K562 (cell line): Measurements from ENCODE around the gene VSTM2B. TPM values are rescaled to one million over a fixed set of nuclear protein-coding genes. Genes with fewer than 3 reads are reported as not detected.

ENCODE experiments used
- ATAC-seq: fragments of 200-7000 bp; cut with Tn5 transposase; 3 replicates; pipeline ENCODE4 v1.9.1; 2020; ENCODE audit warnings: moderate library complexity
- BruUV-seq: library from RNA; stranded (reverse); fragments of 400-500 nt; replicated peaks from 2 replicates; lab custom pipeline; 2021; lab: Mats Ljungman, UMichigan
- CTCF ChIA-PET: fragments of 300-600 bp; formaldehyde crosslinking; extraction: SDS; loops from one replicate; lab custom pipeline; 2021; ENCODE audit warnings: low intra/inter-chr PET ratio; lab: Yijun Ruan, JAX
- POLR2A ChIA-PET: fragments of 300-600, 350-650 bp; sonication (Branson Sonifier 250); formaldehyde crosslinking; extraction: SDS; loops from one replicate; lab custom pipeline; 2021; ENCODE audit warnings: antibody characterized with exemption, inconsistent platforms; lab: Yijun Ruan, JAX
- DNase-seq, 4 experiments: peaks; one replicate each; pipeline versions ENCODE4 v3.0.0 to v3.0.0-alpha.2; 2011 to 2018; ENCODE audit warnings: low spot score in 3 of 4, mixed read lengths in 3 of 4; ENCODE audit errors: extremely low read depth in 1 of 4
- FAIRE-seq: peaks from 2 replicates; lab custom pipeline; 2011; peaks lifted over from hg19 to GRCh38; lab: Jason Lieb, UNC
- H2AFZ ChIP-seq: 2 replicates; pipeline ENCODE4 v1.6.0; 2011; ENCODE audit warnings: low read depth, low read length, control low read depth, inconsistent platforms
- H3K27ac ChIP-seq: fragments of 200-600 bp; 3 replicates; pipeline ENCODE4 v1.8.0; 2011; ENCODE audit warnings: low read depth, mild to moderate bottlenecking, control low read depth, inconsistent platforms, low read length, moderate library complexity, mixed read lengths; ENCODE audit errors: extremely low read depth
- H3K27me3 ChIP-seq, 2 experiments: fragments of 300-600 bp in 1 of 2; 2 replicates in 1 of 2; 3 replicates in 1 of 2; pipeline versions ENCODE4 v1.6.0 to v1.8.0; 2011; ENCODE audit warnings: inconsistent platforms in 2 of 2, low read length in 2 of 2, mild to moderate bottlenecking in 1 of 2, mixed read lengths in 1 of 2, moderate library complexity in 1 of 2; ENCODE audit not compliant: control insufficient read depth in 2 of 2, insufficient read depth in 2 of 2
- H3K36me3 ChIP-seq: fragments of 300-600 bp; 3 replicates; pipeline ENCODE4 v1.8.0; 2011; ENCODE audit warnings: mild to moderate bottlenecking, low read length, inconsistent platforms; ENCODE audit not compliant: control insufficient read depth, insufficient read depth
- H3K4me1 ChIP-seq, 2 experiments: fragments of 200-600 bp in 1 of 2; replicated peaks in 1 of 2; 2 replicates in 1 of 2; 3 replicates in 1 of 2; pipeline versions ENCODE4 v1.5.1 to v1.8.0; 2011; ENCODE audit warnings: inconsistent platforms in 2 of 2, low read length in 2 of 2, mild to moderate bottlenecking in 1 of 2, mixed read lengths in 1 of 2, moderate library complexity in 1 of 2; ENCODE audit not compliant: control insufficient read depth in 2 of 2, insufficient read depth in 2 of 2
- H3K4me2 ChIP-seq: 2 replicates; pipeline ENCODE4 v1.6.1; 2011; ENCODE audit warnings: low read length, control low read depth, inconsistent platforms, mixed read lengths; ENCODE audit not compliant: insufficient read depth
- H3K4me3 ChIP-seq: fragments of 200-600 bp; sonication (generic), shearing (Covaris generic); 2 replicates; pipeline ENCODE4 v1.5.1; 2016; ENCODE audit warnings: control low read depth, inconsistent platforms
- H3K79me2 ChIP-seq: fragments of 200-600 bp; 3 replicates; pipeline ENCODE4 v1.8.0; 2011; ENCODE audit warnings: low read length, inconsistent platforms; ENCODE audit not compliant: control insufficient read depth, insufficient read depth
- H3K9ac ChIP-seq, 2 experiments: 2 replicates each; pipeline versions ENCODE4 v1.6.0 to v1.6.1; 2011; ENCODE audit warnings: low read depth in 2 of 2, low read length in 2 of 2, control low read depth in 1 of 2, inconsistent platforms in 1 of 2, mild to moderate bottlenecking in 1 of 2, mixed read lengths in 1 of 2; ENCODE audit not compliant: insufficient read depth in 1 of 2
- H3K9me1 ChIP-seq: one replicate; pipeline ENCODE4 v1.6.0; 2011; ENCODE audit warnings: inconsistent platforms, mild to moderate bottlenecking, low read length, moderate library complexity; ENCODE audit not compliant: control insufficient read depth, insufficient read depth
- H3K9me3 ChIP-seq: replicated peaks from 2 replicates; pipeline ENCODE4 v1.5.1; 2011; ENCODE audit warnings: low read depth, low read length, inconsistent platforms; ENCODE audit not compliant: control insufficient read depth, insufficient read depth
- H4K20me1 ChIP-seq: replicated peaks from 2 replicates; pipeline ENCODE4 v1.6.1; 2011; ENCODE audit warnings: low read length, inconsistent platforms, mixed read lengths; ENCODE audit not compliant: control insufficient read depth, insufficient read depth
- ATF7 ChIP-seq: fragments of 450-650 bp; IDR thresholded peaks from 2 replicates; pipeline ENCODE4 v1.7.1; 2014; ENCODE audit warnings: mild to moderate bottlenecking, moderate library complexity
- NBN ChIP-seq: fragments of 450-650 bp; IDR thresholded peaks from 2 replicates; pipeline ENCODE4 v1.6.1; 2016; ENCODE audit warnings: low read depth, mild to moderate bottlenecking
- WGBS: fragments of 100-300 bp; shearing (Covaris generic); methylation state at CpG from one replicate; pipeline ENCODE4 v1.1.6; 2016; ENCODE audit warnings: low coverage, mixed read lengths; ENCODE audit not compliant: insufficient coverage; ENCODE audit errors: missing lambda C conversion rate; 5-methylcytosine and 5-hydroxymethylcytosine counted together
- in situ Hi-C: fragments of 300-500 bp; cut with MboI; formaldehyde crosslinking; loops from 4 replicates; pipeline ENCODE4 v1.15.0; 2018; ENCODE audit warnings: inconsistent platforms, mixed read lengths
- intact Hi-C: fragments of 100-400 bp; cut with micrococcal nuclease; formaldehyde crosslinking; loops from 2 replicates; pipeline ENCODE4 v1.14.2; 2022
- polyA plus RNA-seq, 8 experiments: library from polyadenylated mRNA; depleted of rRNA in 4 of 8; stranded (reverse) in 5 of 8; unstranded in 3 of 8; fragments of >200 nt; fragmentation: Nextera tagmentation in 2 of 8; fragmentation: Illumina TruSeq in 1 of 8; extraction: Ambion mirVana in 2 of 8; extraction: Trizol in 1 of 8; gene quantifications; 2 replicates each; pipeline versions ENCODE4 v1.2.1 to v1.2.3, GENCODE V29; 2011 to 2014; ENCODE audit warnings: inconsistent platforms in 1 of 8, missing spikeins in 1 of 8
- total RNA-seq, 7 experiments: library from RNA; depleted of rRNA in 6 of 7; stranded (reverse); fragments of >200 nt in 6 of 7; fragmentation: Illumina TruSeq in 2 of 7; extraction: Trizol in 2 of 7; gene quantifications; 2 replicates each; pipeline versions ENCODE4 v1.2.1 to v1.2.3, GENCODE V29; 2011 to 2021; ENCODE audit warnings: low replicate concordance in 1 of 7
- TF ChIP-seq, protein P1 (sequence below), 2 experiments: fragments of 450-650 bp in 1 of 2; sonication (generic) in 1 of 2; formaldehyde crosslinking in 1 of 2; IDR thresholded peaks in 1 of 2; conservative IDR thresholded peaks in 1 of 2; 2 replicates each; pipeline versions ENCODE4 v1.6.1 to v1.8.1; 2016 to 2023; ENCODE audit warnings: mild to moderate bottlenecking in 2 of 2, moderate library complexity in 2 of 2, inconsistent platforms in 1 of 2, missing genetic modification reagents in 1 of 2
- TF ChIP-seq, protein P2 (sequence below), 3 experiments: IDR thresholded peaks in 2 of 3; conservative IDR thresholded peaks in 1 of 3; 2 replicates each; pipeline ENCODE4 v1.5.1; 2011 to 2012; ENCODE audit warnings: low read length in 3 of 3, mild to moderate bottlenecking in 3 of 3, control low read depth in 2 of 3, improper control_type of control experiment in 1 of 3, inconsistent platforms in 1 of 3, low read depth in 1 of 3, mixed read lengths in 1 of 3, moderate library complexity in 1 of 3; ENCODE audit not compliant: insufficient read depth in 2 of 3

Gene VSTM2B
- total and polyA plus RNA-seq, 9 of the 15 experiments (the other 6 are each of a cell fraction or from before 2014, with no cell fraction given), result not detected

- POLR2A ChIA-PET, result interaction anchor here (1.0 kb wide), 1 partner anchor 12 kb away, joined by 4 read pairs; no protein-coding TSS in a partner anchor
- no peak for ATAC-seq
- CTCF ChIA-PET, result no interaction called here
Observed at GRCh38 chr19:29547981-29548380, 22.2 kb downstream of the VSTM2B start.

More at GRCh38 chr19:29547981-29548380, 22.2 kb downstream of the VSTM2B start:
- intact Hi-C loops, result no loop called here
- no peak overlapping the region for H2AFZ ChIP-seq
- no peaks in the 10 kb centered on the region for H4K20me1 ChIP-seq
- no peaks in the 10 kb centered on the region for H3K79me2 ChIP-seq
- H3K27me3 ChIP-seq, result peaks cover 0 to 18% of the 10 kb centered on the region in 2 experiments; a peak in 2 of 5 replicates
- no peaks in the 10 kb centered on the region for H3K9me1 ChIP-seq
- no peaks in the 10 kb centered on the region for H3K36me3 ChIP-seq
- no peaks in the 10 kb centered on the region for H3K9me3 ChIP-seq
- 2% methylated on average over 8 of the region's 8 CpGs for WGBS
- H3K4me3 ChIP-seq, result no peak overlapping the region
- TF ChIP-seq ATF7 (peak; percentile 23; the same call in 1 of the 2 replicates), NBN (no peak)
- TF ChIP-seq, protein P1, sequence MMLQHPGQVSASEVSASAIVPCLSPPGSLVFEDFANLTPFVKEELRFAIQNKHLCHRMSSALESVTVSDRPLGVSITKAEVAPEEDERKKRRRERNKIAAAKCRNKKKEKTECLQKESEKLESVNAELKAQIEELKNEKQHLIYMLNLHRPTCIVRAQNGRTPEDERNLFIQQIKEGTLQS (IDR thresholded peaks at IDR 0.05), result peak; percentile 62
- TF ChIP-seq, protein P1 (CRISPR knock-in tag; conservative IDR thresholded peaks at IDR 0.05), result no peak
- TF ChIP-seq, protein P2, sequence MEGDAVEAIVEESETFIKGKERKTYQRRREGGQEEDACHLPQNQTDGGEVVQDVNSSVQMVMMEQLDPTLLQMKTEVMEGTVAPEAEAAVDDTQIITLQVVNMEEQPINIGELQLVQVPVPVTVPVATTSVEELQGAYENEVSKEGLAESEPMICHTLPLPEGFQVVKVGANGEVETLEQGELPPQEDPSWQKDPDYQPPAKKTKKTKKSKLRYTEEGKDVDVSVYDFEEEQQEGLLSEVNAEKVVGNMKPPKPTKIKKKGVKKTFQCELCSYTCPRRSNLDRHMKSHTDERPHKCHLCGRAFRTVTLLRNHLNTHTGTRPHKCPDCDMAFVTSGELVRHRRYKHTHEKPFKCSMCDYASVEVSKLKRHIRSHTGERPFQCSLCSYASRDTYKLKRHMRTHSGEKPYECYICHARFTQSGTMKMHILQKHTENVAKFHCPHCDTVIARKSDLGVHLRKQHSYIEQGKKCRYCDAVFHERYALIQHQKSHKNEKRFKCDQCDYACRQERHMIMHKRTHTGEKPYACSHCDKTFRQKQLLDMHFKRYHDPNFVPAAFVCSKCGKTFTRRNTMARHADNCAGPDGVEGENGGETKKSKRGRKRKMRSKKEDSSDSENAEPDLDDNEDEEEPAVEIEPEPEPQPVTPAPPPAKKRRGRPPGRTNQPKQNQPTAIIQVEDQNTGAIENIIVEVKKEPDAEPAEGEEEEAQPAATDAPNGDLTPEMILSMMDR (IDR thresholded peaks at IDR 0.05 in 2 of 3, conservative IDR thresholded peaks at IDR 0.05 in 1 of 3; ENCODE audit: insufficient read depth in 2 of 3, low read depth in 1 of 3, low read length in 3 of 3), result no peak
- TF ChIP-seq, all 486 proteins: peak for 2
- no TSS peak for BruUV-seq
- no peak overlapping the region for H3K4me2 ChIP-seq
- DNase-seq (no peak), FAIRE-seq (no peak)
- no peak overlapping the region for H3K27ac ChIP-seq
- no peak overlapping the region for H3K9ac ChIP-seq
- in situ Hi-C loops, result no loop called here
- H3K4me1 ChIP-seq, result no peaks in the 10 kb centered on the region; a peak in 2 of 5 replicates
